ENCODE data around the gene RBM8A.

GRCh38 chr1:145893306-145894055 lies 33.8 kb downstream of the RBM8A start:
- TF ChIP-seq ZNF121 (tag by site-specific recombination; IDR thresholded peaks at IDR 0.05) (no peak), EGR2 (tag by site-specific recombination; IDR thresholded peaks at IDR 0.05; ENCODE audit: low read depth) (no peak), INSM2 (tag by site-specific recombination; IDR thresholded peaks at IDR 0.05) (no peak), CTCF (tag by site-specific recombination; IDR thresholded peaks at IDR 0.05) (no peak), KLF7 (tag by site-specific recombination; IDR thresholded peaks at IDR 0.05; ENCODE audit: borderline replicate concordance) (no peak), ZNF274 (IDR thresholded peaks at IDR 0.05; ENCODE audit: low read length) (no peak), ZNF274 (tag by site-specific recombination; IDR thresholded peaks at IDR 0.05; ENCODE audit: borderline replicate concordance) (no peak), HOXA7 (CRISPR knock-in tag; IDR thresholded peaks at IDR 0.05; ENCODE audit: borderline replicate concordance) (no peak), ZBTB26 (tag by site-specific recombination; optimal IDR thresholded peaks at IDR 0.05) (no peak), ZNF513 (tag by site-specific recombination; IDR thresholded peaks at IDR 0.05) (no peak), ZNF350 (tag by site-specific recombination; IDR thresholded peaks at IDR 0.05) (no peak), ZFP37 (tag by site-specific recombination; IDR thresholded peaks at IDR 0.05) (no peak)
- TF ChIP-seq, protein P1, sequence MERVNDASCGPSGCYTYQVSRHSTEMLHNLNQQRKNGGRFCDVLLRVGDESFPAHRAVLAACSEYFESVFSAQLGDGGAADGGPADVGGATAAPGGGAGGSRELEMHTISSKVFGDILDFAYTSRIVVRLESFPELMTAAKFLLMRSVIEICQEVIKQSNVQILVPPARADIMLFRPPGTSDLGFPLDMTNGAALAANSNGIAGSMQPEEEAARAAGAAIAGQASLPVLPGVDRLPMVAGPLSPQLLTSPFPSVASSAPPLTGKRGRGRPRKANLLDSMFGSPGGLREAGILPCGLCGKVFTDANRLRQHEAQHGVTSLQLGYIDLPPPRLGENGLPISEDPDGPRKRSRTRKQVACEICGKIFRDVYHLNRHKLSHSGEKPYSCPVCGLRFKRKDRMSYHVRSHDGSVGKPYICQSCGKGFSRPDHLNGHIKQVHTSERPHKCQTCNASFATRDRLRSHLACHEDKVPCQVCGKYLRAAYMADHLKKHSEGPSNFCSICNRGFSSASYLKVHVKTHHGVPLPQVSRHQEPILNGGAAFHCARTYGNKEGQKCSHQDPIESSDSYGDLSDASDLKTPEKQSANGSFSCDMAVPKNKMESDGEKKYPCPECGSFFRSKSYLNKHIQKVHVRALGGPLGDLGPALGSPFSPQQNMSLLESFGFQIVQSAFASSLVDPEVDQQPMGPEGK (tag by site-specific recombination; IDR thresholded peaks at IDR 0.05) = no peak
- TF ChIP-seq, protein P2, sequence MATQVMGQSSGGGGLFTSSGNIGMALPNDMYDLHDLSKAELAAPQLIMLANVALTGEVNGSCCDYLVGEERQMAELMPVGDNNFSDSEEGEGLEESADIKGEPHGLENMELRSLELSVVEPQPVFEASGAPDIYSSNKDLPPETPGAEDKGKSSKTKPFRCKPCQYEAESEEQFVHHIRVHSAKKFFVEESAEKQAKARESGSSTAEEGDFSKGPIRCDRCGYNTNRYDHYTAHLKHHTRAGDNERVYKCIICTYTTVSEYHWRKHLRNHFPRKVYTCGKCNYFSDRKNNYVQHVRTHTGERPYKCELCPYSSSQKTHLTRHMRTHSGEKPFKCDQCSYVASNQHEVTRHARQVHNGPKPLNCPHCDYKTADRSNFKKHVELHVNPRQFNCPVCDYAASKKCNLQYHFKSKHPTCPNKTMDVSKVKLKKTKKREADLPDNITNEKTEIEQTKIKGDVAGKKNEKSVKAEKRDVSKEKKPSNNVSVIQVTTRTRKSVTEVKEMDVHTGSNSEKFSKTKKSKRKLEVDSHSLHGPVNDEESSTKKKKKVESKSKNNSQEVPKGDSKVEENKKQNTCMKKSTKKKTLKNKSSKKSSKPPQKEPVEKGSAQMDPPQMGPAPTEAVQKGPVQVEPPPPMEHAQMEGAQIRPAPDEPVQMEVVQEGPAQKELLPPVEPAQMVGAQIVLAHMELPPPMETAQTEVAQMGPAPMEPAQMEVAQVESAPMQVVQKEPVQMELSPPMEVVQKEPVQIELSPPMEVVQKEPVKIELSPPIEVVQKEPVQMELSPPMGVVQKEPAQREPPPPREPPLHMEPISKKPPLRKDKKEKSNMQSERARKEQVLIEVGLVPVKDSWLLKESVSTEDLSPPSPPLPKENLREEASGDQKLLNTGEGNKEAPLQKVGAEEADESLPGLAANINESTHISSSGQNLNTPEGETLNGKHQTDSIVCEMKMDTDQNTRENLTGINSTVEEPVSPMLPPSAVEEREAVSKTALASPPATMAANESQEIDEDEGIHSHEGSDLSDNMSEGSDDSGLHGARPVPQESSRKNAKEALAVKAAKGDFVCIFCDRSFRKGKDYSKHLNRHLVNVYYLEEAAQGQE (tag by site-specific recombination; IDR thresholded peaks at IDR 0.05) = no peak
- TF ChIP-seq, protein P3, sequence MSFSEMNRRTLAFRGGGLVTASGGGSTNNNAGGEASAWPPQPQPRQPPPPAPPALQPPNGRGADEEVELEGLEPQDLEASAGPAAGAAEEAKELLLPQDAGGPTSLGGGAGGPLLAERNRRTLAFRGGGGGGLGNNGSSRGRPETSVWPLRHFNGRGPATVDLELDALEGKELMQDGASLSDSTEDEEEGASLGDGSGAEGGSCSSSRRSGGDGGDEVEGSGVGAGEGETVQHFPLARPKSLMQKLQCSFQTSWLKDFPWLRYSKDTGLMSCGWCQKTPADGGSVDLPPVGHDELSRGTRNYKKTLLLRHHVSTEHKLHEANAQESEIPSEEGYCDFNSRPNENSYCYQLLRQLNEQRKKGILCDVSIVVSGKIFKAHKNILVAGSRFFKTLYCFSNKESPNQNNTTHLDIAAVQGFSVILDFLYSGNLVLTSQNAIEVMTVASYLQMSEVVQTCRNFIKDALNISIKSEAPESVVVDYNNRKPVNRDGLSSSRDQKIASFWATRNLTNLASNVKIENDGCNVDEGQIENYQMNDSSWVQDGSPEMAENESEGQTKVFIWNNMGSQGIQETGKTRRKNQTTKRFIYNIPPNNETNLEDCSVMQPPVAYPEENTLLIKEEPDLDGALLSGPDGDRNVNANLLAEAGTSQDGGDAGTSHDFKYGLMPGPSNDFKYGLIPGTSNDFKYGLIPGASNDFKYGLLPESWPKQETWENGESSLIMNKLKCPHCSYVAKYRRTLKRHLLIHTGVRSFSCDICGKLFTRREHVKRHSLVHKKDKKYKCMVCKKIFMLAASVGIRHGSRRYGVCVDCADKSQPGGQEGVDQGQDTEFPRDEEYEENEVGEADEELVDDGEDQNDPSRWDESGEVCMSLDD (tag by site-specific recombination; IDR thresholded peaks at IDR 0.05) = no peak
